GM18861 (cell line): Measurements from ENCODE around the gene CILP2.

Source experiments
- ATAC-seq: cut with Tn5 transposase; IDR thresholded peaks from one replicate; pipeline ENCODE4 v1.9.1; 2021; ENCODE audit not compliant: unreplicated experiment

The CILP2 gene

DNA sequence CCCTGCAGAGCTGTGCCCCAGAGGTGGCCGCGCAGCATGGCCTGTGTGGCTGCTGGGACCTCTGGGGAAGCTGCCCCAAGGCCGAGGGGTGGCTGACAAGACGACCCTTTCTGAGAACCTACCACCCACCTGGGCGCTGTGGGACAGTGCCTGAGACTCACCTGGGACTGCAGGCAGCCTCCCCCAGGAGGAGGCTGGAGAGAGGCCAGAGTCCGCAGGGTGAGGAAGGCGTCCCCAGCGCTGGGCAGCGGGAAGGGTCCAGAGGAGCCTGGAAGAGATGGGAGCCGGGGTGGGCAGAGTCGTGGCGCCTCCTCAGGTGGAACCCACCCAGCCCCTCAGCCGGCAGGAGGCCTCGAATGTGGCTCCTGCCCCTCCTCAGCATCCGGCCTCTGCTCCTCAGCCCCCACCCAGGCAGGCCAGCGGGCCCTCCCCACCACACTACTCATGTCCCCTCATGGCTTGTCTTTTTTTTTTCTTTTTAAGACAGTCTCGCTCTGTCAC is 25.3 kb downstream of the CILP2 start:
- no peak for ATAC-seq

DNA sequence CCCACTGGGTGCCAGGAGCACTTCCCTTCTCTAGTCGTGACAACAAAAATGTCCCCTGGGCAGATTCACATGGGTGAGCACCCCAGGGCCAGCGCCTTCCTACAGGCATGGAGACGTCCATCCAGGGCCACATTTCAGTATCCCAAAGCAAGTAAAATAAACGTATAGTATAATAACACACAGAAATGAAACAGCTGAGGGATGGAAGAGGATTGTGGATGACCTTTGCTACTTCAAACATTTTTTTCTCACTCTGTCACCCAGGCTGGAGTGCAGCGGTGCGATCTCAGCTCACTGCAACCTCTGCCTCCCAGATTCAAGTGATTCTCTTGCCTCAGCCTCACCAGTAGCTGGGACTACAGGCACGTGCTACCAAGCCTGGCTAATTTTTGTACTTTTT is 28.2 kb downstream of the CILP2 start:
- no peak for ATAC-seq

DNA sequence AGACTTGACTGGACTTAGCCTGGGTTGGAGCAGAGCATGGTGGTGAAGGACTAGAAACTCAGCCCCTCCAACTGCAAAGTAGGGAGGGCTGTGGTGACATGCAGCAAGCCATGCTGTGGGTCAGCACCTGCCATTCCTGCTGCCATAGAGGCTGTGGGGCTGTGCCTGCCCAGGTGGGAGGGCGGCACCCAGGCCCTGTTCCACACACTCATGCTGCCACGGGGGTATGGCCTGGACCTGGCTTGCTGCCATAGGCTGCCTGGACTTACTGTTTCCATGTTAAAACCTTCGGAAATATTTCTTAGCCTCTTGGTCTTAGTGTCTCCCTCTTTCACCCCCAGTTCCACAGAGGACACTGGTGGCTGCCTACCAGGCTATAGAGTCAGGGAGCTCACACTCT is 29.3 kb downstream of the CILP2 start:
- ATAC-seq, result no peak

DNA sequence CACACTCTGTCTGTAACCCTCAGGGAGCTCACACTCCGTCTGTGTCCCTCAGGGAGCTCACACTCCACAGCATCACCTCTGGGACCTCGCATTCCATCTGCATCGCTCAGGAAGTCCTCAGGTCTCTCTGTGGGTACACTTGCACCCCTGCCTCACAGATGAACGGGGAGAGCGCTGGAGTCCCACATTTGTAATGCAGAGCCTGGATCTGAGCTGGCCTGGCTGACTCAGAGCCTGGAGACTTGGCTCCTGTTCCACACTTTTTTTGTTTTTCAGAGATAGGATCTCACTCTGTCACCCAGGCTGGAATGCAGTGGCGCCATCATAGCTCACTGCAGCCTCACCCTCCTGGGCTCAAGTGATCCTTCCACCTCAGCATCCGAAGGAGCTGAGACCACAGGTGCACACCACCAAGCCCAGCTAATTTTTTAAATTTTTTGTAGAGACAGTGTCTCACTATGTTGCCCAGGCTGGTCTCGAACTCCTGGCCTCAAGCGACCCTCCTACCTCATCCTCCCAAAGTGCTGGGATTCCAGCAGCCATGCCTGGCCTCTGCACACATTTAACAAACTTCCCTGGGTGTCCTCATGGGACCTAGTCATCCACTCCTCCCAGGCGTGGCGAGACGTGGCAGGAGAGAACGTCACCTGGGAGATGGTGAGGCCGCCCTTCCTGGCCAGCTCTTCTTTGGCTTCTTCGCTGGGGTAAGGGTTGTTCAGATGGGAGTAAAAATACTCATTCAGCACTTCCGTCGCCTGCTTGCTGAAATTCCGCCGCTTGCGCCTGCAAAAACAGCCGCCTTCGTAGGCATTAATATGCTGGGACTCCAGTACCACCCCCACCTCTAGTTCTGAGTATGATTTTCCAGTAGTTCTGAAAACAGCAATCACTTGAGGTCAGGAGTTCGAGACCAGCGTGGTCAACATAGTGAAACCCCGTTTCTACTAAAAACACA is 31.0 kb downstream of the CILP2 start:
- no peak for ATAC-seq

GRCh38 chr19:19570571-19570970 is 32.5 kb downstream of the CILP2 start:
- no peak for ATAC-seq

- no peak for ATAC-seq
These were observed 33.2 kb downstream of the CILP2 start for GRCh38 chr19:19571071-19571786.

DNA sequence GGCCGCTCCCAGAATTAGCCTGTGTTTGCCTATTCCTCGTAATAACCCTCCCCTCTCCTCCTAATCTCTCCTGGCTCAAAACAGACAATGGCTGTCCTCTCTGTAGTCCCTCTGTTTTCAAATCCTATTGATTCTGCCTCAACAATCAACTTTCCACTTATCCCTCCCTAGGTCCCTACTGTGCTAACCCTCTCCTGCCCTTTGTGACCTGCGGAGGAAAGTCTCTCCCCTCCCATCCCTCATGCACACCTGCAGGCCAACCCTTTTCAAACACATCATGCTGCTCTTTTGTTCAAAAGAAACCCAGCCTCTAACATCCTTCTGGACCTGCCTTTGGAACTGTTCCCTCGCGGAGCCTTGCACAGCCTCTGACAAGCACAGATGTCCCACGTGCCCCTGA is 37.3 kb downstream of the CILP2 start:
- no peak for ATAC-seq

DNA sequence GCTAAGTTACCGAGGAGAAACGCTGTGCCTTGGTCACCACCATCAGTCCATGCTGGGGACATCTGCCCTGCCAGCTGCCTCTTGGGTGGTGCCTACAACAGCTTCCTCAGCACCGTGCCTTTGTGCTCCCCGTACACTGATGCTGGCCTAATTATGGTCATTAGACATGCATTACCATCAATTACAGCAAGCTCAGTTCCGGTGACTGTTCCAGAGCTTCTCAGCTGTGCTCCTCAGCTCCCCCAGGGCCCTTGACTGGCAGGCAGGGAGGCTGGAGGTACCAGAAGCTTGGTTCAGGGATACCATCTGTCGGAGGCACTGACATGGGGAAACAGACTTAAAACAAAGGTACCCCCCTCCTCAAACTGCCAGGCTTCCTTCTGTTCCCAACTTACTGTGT is 40.2 kb downstream of the CILP2 start:
- ATAC-seq, result no peak

DNA sequence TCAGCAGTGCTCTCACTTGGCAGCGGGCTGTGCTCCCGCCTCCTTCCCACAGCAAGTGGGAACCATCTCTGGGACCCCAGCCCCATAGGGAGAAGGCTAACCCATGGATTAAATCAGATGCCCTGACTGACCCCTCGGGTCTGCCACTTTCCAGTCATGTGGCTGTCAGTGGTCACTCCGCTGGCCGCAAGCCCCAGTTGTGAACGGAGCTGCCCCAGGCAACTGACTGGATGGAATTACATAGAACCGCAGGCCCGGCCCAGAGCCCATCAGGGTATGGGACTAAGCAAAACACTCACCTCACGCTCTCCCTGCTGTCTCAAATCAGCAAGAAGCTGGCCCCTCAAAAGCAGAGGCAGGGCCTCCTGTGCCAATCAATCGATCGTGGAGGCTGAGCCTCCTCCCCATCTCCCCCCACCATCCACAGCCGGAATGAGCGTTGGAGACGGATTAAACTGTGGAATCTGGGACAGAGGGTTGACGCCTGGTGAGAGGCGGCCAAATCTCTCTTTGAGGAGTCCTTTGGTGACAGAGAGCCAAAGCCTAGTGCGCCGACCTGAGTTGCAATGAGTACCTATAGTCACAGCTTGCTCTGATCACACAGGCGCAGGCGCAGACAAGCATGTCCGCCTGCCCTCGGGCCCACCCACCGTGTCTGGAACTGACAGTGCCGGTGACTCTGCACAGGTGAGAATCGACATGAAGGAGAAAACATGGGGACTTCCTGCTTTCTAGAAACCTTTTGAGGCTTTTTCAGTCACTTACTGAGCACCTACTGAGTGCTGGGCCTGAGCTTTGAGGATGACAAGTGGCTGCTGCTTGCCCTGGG is 41.7 kb downstream of the CILP2 start:
- ATAC-seq, result no peak

GRCh38 chr19:19580418-19580817 is 42.4 kb downstream of the CILP2 start:
- no peak for ATAC-seq

GRCh38 chr19:19581391-19581790 is 43.3 kb downstream of the CILP2 start:
- ATAC-seq, result no peak

- no peak for ATAC-seq
These were observed 44.4 kb downstream of the CILP2 start for GRCh38 chr19:19582471-19582870.

DNA sequence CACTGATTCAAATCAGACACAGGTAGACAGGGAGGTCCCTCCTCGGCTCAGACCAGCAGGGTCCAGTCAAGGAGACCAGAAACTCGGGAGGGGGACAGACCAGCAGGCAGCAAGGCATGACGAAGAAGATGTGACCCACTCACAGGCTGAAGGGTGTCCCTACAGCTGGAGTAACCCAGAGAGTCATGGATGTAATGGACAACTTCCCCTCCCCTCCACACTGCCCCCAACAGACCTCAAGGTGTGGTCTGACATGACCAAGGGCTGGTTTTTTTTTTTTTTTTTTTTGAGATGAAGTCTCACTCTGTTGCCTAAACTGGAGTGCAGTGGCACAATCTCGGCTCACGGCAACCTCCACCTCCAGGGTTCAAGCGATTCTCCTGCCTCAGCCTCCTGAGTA is 46.3 kb downstream of the CILP2 start:
- no peak for ATAC-seq

- ATAC-seq, result no peak
These were observed 49.7 kb downstream of the CILP2 start for GRCh38 chr19:19587771-19588170.

- no peak for ATAC-seq
These were observed 50.5 kb downstream of the CILP2 start for GRCh38 chr19:19588546-19588945.

GRCh38 chr19:19591133-19591825 is 53.2 kb downstream of the CILP2 start:
- peak; percentile 66 for ATAC-seq

DNA sequence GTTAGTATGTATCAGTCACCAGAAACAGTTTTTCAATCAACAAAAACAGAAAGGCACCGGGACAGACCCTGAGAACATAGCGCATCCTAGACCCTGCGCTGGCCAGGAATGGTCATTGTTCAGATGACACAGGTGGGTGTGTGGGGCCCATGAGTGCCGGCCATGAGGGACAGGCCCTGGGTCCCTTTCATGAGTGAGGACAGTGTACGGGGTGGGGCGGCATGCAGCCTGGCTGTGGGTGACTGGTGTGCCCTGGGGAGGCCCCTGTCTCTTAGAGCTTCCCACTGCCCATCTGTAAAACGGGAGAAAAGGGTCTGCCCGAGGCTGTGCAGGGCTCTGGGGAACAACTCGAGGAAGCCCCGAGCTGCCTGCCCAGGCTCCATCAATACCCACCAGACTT is 54.6 kb downstream of the CILP2 start:
- no peak for ATAC-seq

DNA sequence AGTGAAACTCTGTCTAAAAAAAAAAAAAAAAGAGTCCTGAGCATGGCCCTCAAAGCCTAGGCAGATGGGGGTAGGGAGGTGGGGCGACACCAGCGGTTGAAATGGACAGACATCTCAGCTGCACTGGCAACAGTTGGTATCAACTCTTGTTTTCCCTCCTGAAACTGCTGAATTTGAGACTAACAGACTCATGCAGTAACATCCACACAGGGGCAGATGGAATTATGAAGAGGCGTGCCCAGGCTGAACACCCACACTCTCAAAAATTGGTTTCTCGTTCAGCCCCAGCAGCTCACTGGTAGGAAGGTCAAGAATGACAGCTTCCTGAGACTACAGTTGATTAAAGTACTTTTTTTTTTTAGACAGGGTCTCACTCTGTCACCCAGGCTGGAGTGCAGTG is 56.3 kb downstream of the CILP2 start:
- no peak for ATAC-seq

DNA sequence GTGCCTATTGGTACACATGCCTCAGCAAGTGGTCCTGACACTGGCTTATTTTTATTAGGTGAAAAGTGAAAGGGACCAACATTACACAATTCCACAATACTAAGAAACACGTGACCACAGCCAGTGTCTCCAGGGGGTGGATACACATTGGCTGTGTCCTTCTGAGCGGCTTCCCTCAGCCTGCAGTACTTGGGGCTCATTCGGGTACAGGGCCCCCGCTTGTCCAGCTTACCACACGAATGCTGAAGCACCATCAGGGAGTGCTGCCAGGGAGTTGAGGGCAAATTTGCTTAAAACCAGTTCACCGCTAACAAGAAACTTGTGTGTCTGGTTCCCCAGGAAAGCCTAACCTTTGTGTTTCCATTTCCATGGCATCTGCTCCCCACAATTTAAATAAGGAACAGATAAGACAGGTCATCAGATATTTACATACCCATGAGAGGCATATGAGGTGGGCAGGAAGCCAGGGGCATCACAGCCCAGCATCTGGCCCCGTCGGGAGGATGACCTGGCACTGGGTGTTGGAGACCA is 57.2 kb downstream of the CILP2 start:
- ATAC-seq, result no peak
